Measurements from ENCODE around the gene TMPRSS6. TPM values are rescaled to one million over a fixed set of nuclear protein-coding genes. Genes with fewer than 3 reads are reported as not detected.

TMPRSS6 gene
- total RNA-seq, 4 donors from 2014 or later, result not detected

DNA sequence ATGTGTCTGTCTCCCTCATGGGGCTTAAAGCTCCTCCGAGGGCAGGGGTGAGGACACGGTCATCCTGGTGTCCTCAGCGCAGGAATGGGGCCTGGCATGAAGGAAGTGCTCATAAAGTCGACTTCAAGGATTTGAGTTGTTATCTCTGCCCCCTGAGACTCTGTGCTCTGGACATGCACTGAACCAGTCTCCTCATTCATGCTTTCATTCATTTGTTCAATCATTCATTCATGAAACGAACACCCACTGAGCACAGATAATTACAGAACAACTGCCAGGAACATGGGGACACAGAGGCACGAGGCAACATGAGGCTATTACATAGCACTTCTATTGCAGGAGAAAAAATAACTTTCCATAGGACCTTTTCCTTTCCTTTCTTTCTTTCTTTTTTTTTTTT lies 16.5 kb downstream of the TMPRSS6 start:
- TF ChIP-seq, protein P1, sequence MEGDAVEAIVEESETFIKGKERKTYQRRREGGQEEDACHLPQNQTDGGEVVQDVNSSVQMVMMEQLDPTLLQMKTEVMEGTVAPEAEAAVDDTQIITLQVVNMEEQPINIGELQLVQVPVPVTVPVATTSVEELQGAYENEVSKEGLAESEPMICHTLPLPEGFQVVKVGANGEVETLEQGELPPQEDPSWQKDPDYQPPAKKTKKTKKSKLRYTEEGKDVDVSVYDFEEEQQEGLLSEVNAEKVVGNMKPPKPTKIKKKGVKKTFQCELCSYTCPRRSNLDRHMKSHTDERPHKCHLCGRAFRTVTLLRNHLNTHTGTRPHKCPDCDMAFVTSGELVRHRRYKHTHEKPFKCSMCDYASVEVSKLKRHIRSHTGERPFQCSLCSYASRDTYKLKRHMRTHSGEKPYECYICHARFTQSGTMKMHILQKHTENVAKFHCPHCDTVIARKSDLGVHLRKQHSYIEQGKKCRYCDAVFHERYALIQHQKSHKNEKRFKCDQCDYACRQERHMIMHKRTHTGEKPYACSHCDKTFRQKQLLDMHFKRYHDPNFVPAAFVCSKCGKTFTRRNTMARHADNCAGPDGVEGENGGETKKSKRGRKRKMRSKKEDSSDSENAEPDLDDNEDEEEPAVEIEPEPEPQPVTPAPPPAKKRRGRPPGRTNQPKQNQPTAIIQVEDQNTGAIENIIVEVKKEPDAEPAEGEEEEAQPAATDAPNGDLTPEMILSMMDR (IDR thresholded peaks at IDR 0.05; ENCODE audit: low read depth), result no peak

DNA sequence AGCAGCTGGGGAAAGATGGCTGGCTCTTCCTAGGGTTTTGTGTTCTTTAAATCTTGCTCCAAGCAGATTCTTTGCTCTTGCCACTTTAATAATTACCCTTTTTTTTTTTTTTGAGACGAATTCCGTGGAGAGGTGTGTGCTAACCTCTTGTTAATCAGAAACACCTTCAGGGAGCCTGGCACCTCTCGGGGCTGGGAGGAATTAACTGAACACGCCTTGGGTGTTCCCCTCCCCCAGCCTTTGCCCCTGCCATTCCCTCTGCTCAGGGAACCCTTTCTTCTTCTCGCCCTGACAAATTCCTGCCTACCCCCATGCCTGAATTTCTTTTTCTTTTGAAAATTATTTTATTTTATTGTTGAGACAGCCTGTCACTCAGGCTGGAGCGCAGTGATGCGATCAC lies 17.5 kb downstream of the TMPRSS6 start:
- TF ChIP-seq, protein P1 (IDR thresholded peaks at IDR 0.05; ENCODE audit: low read depth), result no peak

DNA sequence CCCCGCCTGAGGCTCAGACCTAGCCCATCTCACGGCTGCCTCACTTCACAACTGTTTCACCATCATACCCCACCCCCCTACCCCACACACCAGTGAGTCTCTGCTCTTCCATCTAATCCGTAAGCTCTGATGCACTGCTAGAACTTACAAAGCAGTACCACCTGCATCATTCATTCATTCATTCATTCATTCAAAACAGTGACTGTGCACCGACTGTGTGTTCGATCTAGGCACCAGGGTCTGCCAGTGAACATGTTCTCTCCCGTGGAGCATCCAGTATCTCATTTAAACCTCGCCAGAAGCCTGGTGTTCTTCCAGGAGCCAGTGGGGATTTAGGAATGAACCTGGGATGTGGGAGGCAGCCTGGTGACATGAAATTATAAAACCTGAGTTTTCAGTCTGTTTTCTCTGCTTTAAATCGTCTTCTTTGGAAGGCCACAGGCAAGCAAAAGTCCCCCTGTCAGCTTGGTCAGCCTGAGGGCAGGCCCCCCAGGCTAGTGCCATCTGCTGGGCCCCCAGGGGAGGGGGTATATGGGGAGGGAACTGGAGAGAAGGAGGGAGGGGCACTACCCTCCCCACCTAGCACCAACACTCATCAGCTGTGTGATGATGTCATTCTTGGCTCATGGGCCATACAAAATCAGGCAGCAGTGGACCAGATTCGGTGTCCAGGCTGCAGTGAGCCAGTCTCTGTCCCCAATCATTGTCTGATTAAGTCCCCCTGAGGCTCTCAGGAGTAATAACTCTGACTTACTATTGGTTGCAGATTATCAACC lies 18.4 kb downstream of the TMPRSS6 start:
- TF ChIP-seq, protein P1 (IDR thresholded peaks at IDR 0.05; ENCODE audit: low read depth), result no peak

DNA sequence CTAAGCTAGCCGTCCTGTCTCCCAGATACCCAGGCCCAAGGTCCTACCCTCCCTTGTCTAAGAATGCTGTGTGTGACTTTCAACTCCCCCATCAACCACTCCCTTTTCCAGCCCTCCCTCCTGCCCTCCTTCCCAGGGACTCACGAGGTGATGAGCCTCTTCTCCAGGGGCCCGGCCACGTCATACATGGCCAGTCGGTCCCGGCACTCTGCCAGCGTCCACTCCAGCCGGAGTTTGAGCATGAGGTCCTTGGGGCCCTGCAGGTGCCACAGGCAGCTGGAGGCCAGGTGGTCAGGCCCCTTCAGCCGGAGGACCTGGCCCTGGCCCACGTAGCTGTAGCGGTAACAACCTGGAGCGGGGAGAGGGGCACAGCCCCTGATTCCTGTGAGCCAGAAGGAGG lies 20.1 kb downstream of the TMPRSS6 start:
- TF ChIP-seq, protein P1 (IDR thresholded peaks at IDR 0.05; ENCODE audit: low read depth), result no peak

DNA sequence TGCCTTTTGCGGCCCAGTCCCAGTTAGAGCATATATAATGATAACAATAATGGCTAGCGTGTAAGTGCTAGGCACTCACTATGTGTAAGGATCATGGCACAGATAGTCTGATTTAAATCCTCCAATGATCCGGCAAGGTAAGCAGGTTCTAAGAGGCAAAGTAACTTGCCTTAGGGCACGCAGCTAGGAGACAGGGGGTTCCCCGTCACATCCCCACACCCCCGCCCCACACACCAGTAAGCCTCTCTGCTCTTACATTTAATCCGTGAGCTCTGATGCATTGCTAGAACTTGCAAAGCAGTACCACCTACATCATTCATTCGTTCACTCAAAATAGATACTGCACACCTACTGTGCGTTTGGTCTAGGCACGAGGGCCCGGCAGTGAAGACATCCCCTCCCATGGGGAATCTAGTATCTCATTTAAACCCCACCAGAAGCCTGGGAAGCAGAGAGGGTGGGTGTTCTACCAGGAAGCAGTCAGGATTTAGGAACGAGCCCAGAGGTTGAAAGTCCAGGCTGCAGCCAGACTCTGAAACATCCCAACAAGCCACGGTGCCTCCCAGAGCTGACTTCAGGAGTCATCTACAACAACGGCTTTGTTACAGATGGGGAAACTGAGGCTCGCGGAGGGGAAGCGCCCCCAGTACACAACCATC lies 20.6 kb downstream of the TMPRSS6 start:
- TF ChIP-seq, protein P1 (IDR thresholded peaks at IDR 0.05; ENCODE audit: low read depth), result no peak

DNA sequence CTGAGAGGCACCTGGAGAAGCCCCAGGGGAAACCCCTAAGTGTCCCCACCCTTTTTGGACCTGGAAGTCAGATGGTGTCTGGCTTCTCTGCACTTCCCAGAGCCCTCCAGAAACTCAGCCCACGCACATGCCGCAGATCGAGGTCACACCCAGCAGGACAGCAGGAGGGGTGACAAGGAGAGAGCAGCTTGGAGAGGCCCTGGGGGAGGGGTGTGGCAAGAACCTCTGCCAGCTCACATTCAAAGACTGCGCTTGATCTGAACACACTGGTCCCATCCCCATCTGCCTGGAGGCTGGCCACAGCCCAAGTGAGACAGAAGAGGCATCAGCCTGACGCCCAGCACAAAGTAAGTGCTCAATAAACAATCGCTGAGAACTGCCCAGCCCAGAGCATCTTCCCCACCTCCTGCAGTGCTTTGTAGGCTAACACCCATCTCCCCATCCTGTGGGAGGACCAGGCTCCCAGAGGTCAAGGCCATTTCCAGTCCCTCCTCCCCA lies 21.4 kb downstream of the TMPRSS6 start:
- TF ChIP-seq, protein P1 (IDR thresholded peaks at IDR 0.05; ENCODE audit: low read depth), result no peak

DNA sequence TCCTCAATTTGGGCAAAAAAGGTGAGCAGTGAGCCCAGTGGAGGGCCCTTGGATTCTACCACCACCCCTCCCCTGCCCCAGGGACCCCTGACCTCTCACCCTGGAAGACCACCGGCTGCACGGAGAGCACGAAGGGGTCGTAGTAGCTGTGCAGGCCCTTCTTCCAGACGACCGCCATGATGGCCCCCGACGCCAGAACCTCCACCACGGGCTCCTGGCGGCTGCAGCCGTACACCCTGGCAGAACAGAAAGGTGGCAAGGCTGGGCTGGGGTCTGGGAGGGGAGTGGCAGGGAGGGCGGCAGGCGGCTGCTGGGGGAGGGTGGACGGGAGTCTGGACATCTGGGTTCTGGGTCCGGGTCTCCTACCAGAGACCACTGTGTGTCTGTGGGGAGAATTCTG lies 23.3 kb downstream of the TMPRSS6 start:
- TF ChIP-seq, protein P1 (IDR thresholded peaks at IDR 0.05; ENCODE audit: low read depth), result no peak

All from subcutaneous adipose tissue (tissue), 4 donors.